Brain microvascular endothelial cell (primary cell): ENCODE measurements around the gene LONP2.
A peak's percentile ranks its signal among the peaks of the same experiment; 100 is the strongest.

ENCODE experiments used
- DNase-seq: peaks from one replicate; pipeline ENCODE4 v3.0.0-alpha.2; 2020
- H3K27ac ChIP-seq: fragments of 250-450 bp; sonication (Bioruptor Pico); 2 replicates; pipeline ENCODE4 v1.5.1; 2020; ENCODE audit warnings: mild to moderate bottlenecking, moderate library complexity
- H3K27me3 ChIP-seq: fragments of 250-450 bp; sonication (Bioruptor Pico); replicated peaks from 2 replicates; pipeline ENCODE4 v1.5.1; 2020; ENCODE audit warnings: mild to moderate bottlenecking
- H3K36me3 ChIP-seq: fragments of 250-450 bp; sonication (Bioruptor Pico); replicated peaks from 2 replicates; pipeline ENCODE4 v1.5.1; 2020; ENCODE audit warnings: mild to moderate bottlenecking
- H3K4me3 ChIP-seq: 2 replicates; pipeline ENCODE4 v1.5.1; 2011; ENCODE audit warnings: low read depth, mild to moderate bottlenecking, control low read depth, low read length, moderate library complexity
- in situ Hi-C: cut with HindIII; loops from 2 replicates; pipeline ENCODE4 v1.10.0; 2017; ENCODE audit warnings: low sequenced_read_pairs, low pct_ligation_motif_present
- TF ChIP-seq, protein P1 (sequence below): IDR thresholded peaks from 2 replicates; pipeline ENCODE4 v1.5.1; 2011; ENCODE audit warnings: low read depth, mild to moderate bottlenecking, moderate library complexity, low read length, control low read depth, inconsistent platforms; ENCODE audit errors: missing control alignments

Gene LONP2

DNA sequence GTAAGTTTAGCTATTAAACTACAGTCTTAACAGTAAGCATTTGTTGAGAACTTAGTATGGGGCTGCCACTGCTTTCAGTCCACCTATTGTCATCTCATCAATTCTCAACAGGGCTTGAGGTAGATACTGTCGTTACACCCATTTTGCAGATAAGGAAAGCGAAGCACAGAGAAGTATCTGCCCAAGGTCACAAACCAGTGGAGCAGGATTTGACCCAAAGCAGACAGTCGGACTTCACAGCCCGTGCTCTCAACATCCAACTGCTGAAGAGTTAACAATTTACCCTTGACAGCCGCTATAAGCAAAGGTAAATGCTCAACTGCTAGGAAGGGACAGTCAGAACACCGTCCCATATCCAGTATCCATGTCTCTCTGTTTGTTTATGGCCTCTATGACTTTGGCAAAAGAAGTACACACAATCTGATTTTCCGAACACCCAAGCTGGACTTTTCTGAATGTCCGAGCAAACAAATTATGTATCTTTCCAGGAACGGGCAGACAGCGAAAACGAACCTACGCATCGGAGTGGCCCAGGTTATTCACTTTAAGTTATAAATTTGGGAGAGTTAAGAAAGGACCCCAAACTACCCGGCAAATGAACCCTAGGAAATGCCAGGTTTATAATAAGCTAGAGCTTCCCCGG lies 139.9 kb downstream of the LONP2 start:
- TF ChIP-seq, protein P1, sequence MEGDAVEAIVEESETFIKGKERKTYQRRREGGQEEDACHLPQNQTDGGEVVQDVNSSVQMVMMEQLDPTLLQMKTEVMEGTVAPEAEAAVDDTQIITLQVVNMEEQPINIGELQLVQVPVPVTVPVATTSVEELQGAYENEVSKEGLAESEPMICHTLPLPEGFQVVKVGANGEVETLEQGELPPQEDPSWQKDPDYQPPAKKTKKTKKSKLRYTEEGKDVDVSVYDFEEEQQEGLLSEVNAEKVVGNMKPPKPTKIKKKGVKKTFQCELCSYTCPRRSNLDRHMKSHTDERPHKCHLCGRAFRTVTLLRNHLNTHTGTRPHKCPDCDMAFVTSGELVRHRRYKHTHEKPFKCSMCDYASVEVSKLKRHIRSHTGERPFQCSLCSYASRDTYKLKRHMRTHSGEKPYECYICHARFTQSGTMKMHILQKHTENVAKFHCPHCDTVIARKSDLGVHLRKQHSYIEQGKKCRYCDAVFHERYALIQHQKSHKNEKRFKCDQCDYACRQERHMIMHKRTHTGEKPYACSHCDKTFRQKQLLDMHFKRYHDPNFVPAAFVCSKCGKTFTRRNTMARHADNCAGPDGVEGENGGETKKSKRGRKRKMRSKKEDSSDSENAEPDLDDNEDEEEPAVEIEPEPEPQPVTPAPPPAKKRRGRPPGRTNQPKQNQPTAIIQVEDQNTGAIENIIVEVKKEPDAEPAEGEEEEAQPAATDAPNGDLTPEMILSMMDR, result no peak
- Histone ChIP-seq H3K36me3 (no peaks in the 10 kb centered on the region), H3K27ac (peak overlapping the region; percentile 72), H3K4me3 (peak overlapping the region; percentile 76), H3K27me3 (no peaks in the 10 kb centered on the region)
- in situ Hi-C loops, result no loop called here
- DNase-seq, result no peak

DNA sequence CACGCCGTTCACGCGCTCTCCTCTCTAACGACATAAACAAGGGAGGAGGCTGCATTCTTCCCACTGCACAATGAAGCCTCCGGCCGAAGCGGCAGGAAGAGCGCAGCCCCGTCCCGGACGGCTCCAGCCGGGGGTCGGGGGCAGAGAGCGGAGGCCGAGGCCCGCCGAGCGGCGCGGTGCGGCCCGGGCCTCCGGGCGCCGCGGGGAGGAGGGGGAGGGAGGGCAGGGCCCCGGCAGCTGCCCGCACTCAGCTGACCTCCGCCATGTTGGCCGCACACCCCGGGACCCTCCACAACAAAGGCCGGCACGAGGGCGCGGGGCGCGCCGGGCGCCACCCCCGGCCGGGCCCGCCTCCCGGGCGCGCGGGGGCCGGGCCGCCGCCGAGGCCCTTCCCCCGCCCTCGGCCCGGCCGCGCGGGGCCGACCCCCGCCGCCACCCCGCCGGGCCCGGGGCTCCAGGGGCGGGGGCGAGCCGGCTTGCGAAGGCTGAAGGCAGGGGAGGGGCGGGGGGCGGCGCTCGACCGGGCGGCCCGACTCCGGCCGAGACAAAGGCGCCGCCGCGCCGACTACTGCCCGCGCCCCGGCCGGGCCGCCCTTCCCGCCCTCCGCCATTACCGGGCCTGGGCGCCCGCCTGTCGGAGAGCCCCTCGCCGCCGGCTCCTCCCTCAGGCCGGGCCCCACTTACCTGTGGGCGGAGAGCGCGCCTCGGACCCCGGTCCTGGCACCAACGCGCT lies 140.6 kb downstream of the LONP2 start:
- Histone ChIP-seq H3K27ac (peak overlapping the region; percentile 95), H3K36me3 (no peaks in the 10 kb centered on the region), H3K4me3 (peak overlapping the region; percentile 76), H3K27me3 (no peaks in the 10 kb centered on the region)
- peak; percentile 20 for DNase-seq
- TF ChIP-seq, protein P1, result no peak
- in situ Hi-C loops, result no loop called here

DNA sequence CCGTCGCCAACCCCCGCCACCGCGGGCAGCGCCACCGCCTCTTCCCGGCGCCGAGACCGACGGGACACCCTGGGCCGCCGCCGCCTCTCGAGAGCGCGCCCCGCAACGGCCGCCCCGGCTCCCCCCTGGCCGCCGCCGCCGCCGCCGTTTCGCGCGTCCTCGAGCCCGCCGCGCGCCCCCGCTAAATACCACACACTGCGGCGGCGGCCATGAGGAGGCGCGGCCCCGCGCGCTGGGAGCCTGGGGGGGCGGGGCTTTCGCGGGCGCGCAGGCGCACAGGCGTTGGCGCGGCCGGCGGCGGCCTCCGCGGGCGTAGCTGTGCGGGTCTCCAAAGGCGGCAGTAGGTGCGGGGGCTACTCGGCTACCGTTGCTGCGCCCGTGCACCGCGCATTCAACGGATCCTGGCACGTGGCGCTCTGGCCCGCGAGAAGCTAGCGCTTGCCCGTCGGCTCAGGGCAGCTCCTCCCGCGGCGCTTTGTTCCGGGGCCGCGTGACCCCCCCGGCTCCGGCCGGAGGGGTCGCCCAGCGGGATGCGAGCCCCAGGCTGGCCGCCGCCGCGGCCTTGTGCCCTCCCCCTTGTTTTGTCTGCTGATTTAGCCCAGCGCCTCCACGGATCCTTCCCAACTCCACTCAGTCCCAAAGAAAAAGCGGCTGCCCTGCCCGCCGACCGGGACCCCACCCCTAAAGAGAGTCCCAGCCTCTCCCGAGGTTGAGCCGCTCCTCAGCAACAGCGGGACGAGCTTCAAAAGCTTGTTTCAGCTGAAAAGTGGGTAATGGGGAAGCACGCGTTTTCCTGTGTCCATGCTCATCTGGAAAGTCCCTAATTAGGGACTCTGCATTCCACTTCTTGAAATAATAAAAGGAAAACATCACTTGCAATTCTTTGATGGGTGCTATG lies 141.4 kb downstream of the LONP2 start, which contains the start of gene SIAH1:
Gene SIAH1 (minus strand): TSS at position 161 of the 898 bp plus-strand sequence. CDS start 22,985 bp downstream, outside the sequence.
- Histone ChIP-seq H3K36me3 (no peaks in the 10 kb centered on the region), H3K27me3 (no peaks in the 10 kb centered on the region), H3K27ac (peak within 1 kb of the TSS; percentile 95), H3K4me3 (peak within 1 kb of the TSS; percentile 77)
- in situ Hi-C loops, result no loop called here
- TF ChIP-seq, protein P1, result no peak
- DNase-seq, result peak; percentile 51

DNA sequence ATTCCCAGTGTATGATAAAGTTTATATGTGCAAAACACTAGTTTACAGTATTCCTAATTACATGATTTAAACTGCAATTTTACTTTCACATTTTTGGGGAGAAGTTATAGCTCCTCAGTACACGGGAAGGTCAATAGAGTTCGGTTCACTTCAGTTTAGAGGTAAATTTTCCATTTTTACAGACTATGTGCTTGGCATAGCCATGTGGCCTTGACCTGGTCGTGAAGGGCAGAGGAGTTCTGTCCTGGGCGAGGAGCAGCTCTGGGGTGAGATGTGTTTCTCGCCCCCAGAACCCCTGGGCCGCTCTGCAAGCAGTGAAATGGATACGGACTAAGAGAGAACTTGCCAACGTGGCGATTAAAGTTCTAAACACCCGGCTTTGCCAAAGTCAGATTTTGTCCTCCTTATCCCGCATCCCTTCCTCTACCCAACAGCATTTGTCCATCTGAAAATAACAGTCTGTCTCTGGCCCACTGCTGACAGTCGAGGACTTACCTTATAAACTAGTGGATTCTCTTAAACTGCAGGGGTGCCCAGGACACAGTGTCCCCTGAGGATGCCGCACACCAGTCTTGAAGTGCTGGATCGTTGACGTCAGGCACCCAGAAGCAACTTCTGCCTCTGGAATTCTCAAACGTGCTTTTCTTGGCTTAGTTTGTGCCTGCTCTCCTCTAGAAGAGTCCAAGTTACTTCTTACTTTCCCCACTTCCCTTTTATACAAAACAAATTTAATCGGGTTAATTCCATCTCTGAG lies 142.6 kb downstream of the LONP2 start:
- TF ChIP-seq, protein P1, result no peak
- H3K27me3 ChIP-seq, result no peaks in the 10 kb centered on the region
- no peak overlapping the region for H3K27ac ChIP-seq
- peak; percentile 49 for DNase-seq
- H3K4me3 ChIP-seq, result no peak overlapping the region
- in situ Hi-C loops, result no loop called here
- no peaks in the 10 kb centered on the region for H3K36me3 ChIP-seq

DNA sequence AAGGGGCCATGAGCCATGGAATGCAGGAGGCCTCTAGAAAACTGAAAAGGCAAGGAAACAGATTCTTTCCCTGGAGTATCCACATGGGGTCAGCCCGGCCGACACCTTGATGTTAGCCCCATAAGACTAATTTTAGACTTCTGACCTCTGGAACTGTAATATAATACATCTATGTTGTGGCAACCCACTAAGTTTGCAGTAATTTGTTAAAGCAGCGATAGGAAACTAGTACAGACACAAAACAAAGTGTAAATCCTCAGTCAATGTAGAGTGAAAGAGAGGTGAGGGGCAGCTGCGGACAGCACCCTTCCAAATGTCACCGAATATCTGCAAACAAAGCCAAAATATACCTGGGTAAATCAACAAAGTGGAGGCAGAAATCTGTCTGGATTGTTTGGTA lies 148.3 kb downstream of the LONP2 start:
- TF ChIP-seq, protein P1, result no peak

More for the DNA sequence above, 148.3 kb downstream of the LONP2 start:
- no peak for DNase-seq
- no peaks in the 10 kb centered on the region for H3K36me3 ChIP-seq
- no peak overlapping the region for H3K27ac ChIP-seq
- H3K27me3 ChIP-seq, result no peaks in the 10 kb centered on the region
- H3K4me3 ChIP-seq, result no peak overlapping the region
- in situ Hi-C loops, result no loop called here
